Liver (tissue), 9 donors: ENCODE results near the gene EXOC4. TPM values are rescaled to one million over a fixed set of nuclear protein-coding genes. Genes with fewer than 3 reads are reported as not detected.

Source experiments
- DNase-seq: peaks from one replicate; pipeline ENCODE4 v3.0.0-alpha.2; 2017; ENCODE audit warnings: low spot score
- H3K27ac ChIP-seq, 2 donors: one replicate each; pipeline ENCODE4 v1.7.0; 2013; ENCODE audit warnings: inconsistent platforms in 2 of 2, low read length in 2 of 2, control low read depth in 1 of 2, low read depth in 1 of 2, mild to moderate bottlenecking in 1 of 2
- H3K27me3 ChIP-seq, 4 donors: one replicate each; pipeline versions ENCODE4 v1.6.1 to v1.7.0; 2013; ENCODE audit warnings: low read length in 3 of 4, inconsistent platforms in 1 of 4, mild to moderate bottlenecking in 1 of 4, moderate library complexity in 1 of 4; ENCODE audit not compliant: control insufficient read depth in 4 of 4, insufficient read depth in 4 of 4
- H3K36me3 ChIP-seq, 4 donors: one replicate each; pipeline versions ENCODE4 v1.6.1 to v1.7.0; 2013; ENCODE audit warnings: low read length in 3 of 4, mild to moderate bottlenecking in 3 of 4, low read depth in 1 of 4, moderate library complexity in 1 of 4; ENCODE audit not compliant: control insufficient read depth in 4 of 4, insufficient read depth in 3 of 4
- H3K4me1 ChIP-seq, 4 donors: one replicate each; pipeline versions ENCODE4 v1.6.1 to v1.7.0; 2013; ENCODE audit warnings: low read length in 3 of 4, mild to moderate bottlenecking in 3 of 4, moderate library complexity in 1 of 4; ENCODE audit not compliant: control insufficient read depth in 4 of 4, insufficient read depth in 4 of 4
- H3K4me3 ChIP-seq, 3 donors: one replicate each; pipeline versions ENCODE4 v1.6.1 to v1.7.0; 2013; ENCODE audit warnings: low read length in 3 of 3, control low read depth in 1 of 3, low read depth in 1 of 3, mild to moderate bottlenecking in 1 of 3
- H3K9ac ChIP-seq, 2 donors: one replicate each; pipeline ENCODE4 v1.7.0; 2013; ENCODE audit warnings: low read length in 2 of 2, mild to moderate bottlenecking in 2 of 2, moderate library complexity in 2 of 2, control low read depth in 1 of 2, low read depth in 1 of 2
- H3K9me3 ChIP-seq, 4 donors: one replicate each; pipeline versions ENCODE4 v1.6.1 to v1.7.0; 2013; ENCODE audit warnings: low read length in 3 of 4; ENCODE audit not compliant: control insufficient read depth in 4 of 4
- ATF3 ChIP-seq: IDR thresholded peaks from 2 replicates; pipeline ENCODE4 v1.6.1; 2016; ENCODE audit warnings: antibody characterized with exemption
- CTCF ChIP-seq: fragments of 150-350 bp; IDR thresholded peaks from 2 replicates; pipeline ENCODE4 v1.5.1; 2017; ENCODE audit warnings: improper control_type of control experiment, low read depth, low read length; ENCODE audit not compliant: missing input control
- EGR1 ChIP-seq, 2 donors: IDR thresholded peaks; 2 replicates each; pipeline ENCODE4 v1.6.1; 2016 to 2018; ENCODE audit warnings: antibody characterized with exemption in 2 of 2, low read depth in 2 of 2
- FOXA1 ChIP-seq: IDR thresholded peaks from 2 replicates; pipeline ENCODE4 v1.6.1; 2016; ENCODE audit warnings: antibody characterized with exemption
- FOXA2 ChIP-seq: IDR thresholded peaks from 2 replicates; pipeline ENCODE4 v1.6.1; 2016; ENCODE audit warnings: antibody characterized with exemption
- GABPA ChIP-seq, 2 donors: IDR thresholded peaks in 1 of 2; conservative IDR thresholded peaks in 1 of 2; 2 replicates each; pipeline ENCODE4 v1.6.1; 2016; ENCODE audit warnings: antibody characterized with exemption in 2 of 2, mild to moderate bottlenecking in 1 of 2, moderate library complexity in 1 of 2
- HNF4A ChIP-seq, 2 donors: conservative IDR thresholded peaks; 2 replicates each; pipeline ENCODE4 v1.6.1; 2016; ENCODE audit warnings: antibody characterized with exemption in 2 of 2, mild to moderate bottlenecking in 2 of 2
- HNF4G ChIP-seq: IDR thresholded peaks from 2 replicates; pipeline ENCODE4 v1.6.1; 2016; ENCODE audit warnings: antibody characterized with exemption
- JUND ChIP-seq, 2 donors: IDR thresholded peaks; 2 replicates each; pipeline ENCODE4 v1.6.1; 2016; ENCODE audit warnings: antibody characterized with exemption in 2 of 2
- NR2F2 ChIP-seq: IDR thresholded peaks from 2 replicates; pipeline ENCODE4 v1.6.1; 2016; ENCODE audit warnings: antibody characterized with exemption
- RAD21 ChIP-seq, 2 donors: IDR thresholded peaks; 2 replicates each; pipeline ENCODE4 v1.6.1; 2016; ENCODE audit warnings: antibody characterized with exemption in 2 of 2, mild to moderate bottlenecking in 2 of 2
- REST ChIP-seq: IDR thresholded peaks from 2 replicates; pipeline ENCODE4 v1.6.1; 2016; ENCODE audit warnings: antibody characterized with exemption, mild to moderate bottlenecking
- RXRA ChIP-seq, 2 donors: IDR thresholded peaks; 2 replicates each; pipeline ENCODE4 v1.6.1; 2017 to 2018; ENCODE audit warnings: antibody characterized with exemption in 2 of 2, mild to moderate bottlenecking in 1 of 2
- SP1 ChIP-seq: IDR thresholded peaks from 2 replicates; pipeline ENCODE4 v1.6.1; 2018; ENCODE audit warnings: antibody characterized with exemption, mild to moderate bottlenecking
- TAF1 ChIP-seq: conservative IDR thresholded peaks from 2 replicates; pipeline ENCODE4 v1.6.1; 2016; ENCODE audit warnings: antibody characterized with exemption, mild to moderate bottlenecking
- YY1 ChIP-seq: IDR thresholded peaks from 2 replicates; pipeline ENCODE4 v1.6.1; 2016; ENCODE audit warnings: antibody characterized with exemption, mild to moderate bottlenecking
- ZBTB33 ChIP-seq: IDR thresholded peaks from 2 replicates; pipeline ENCODE4 v1.6.1; 2016; ENCODE audit warnings: antibody characterized with exemption
- WGBS: extraction: QIAGEN DNeasy Blood & Tissue Kit; methylation state at CpG from one replicate; pipeline ENCODE4 v1.1.7; 2013; 5-methylcytosine and 5-hydroxymethylcytosine counted together
- polyA plus RNA-seq, 2 donors: library from polyadenylated mRNA; stranded (reverse) in 1 of 2; unstranded in 1 of 2; fragments of 200-250 nt in 1 of 2; fragments of >200 nt in 1 of 2; fragmentation: Nextera tagmentation in 1 of 2; extraction: Ambion mirVana in 1 of 2; gene quantifications; one replicate each; pipeline versions ENCODE4 v1.2.1 to v1.2.3, GENCODE V29; 2013 to 2015
- total RNA-seq, 2 donors: library from RNA; depleted of rRNA; stranded (reverse); fragments of >200 nt; gene quantifications; one replicate each; pipeline ENCODE4 v1.2.3, GENCODE V29; 2014
- TF ChIP-seq, protein P1 (sequence below): IDR thresholded peaks from 2 replicates; pipeline ENCODE4 v1.6.1; 2016; ENCODE audit warnings: antibody characterized with exemption
- donor health status: healthy.
- donor health status: healthy.
- donor health status: healthy.
- donor health status: healthy.
- donor health status: healthy.

EXOC4 gene
- total and polyA plus RNA-seq, 4 donors, result 9.5 to 55.9 (median 23.6) TPM

- H3K27me3 ChIP-seq, result no peaks in the 10 kb centered on the region
- no peak overlapping the region for H3K27ac ChIP-seq
- 95% methylated on average over 3 of the region's 3 CpGs for WGBS
- no peaks in the 10 kb centered on the region for H3K9me3 ChIP-seq
- DNase-seq, result no peak
- H3K9ac ChIP-seq, result no peak overlapping the region
- no peaks in the 10 kb centered on the region for H3K36me3 ChIP-seq
- no peak overlapping the region for H3K4me3 ChIP-seq
- TF ChIP-seq REST (no peak), FOXA2 (no peak), EGR1 (IDR thresholded peaks at IDR 0.05; ENCODE audit: low read depth in 2 of 2) (no peak), NR2F2 (no peak), HNF4G (no peak), GABPA (IDR thresholded peaks at IDR 0.05 in 1 of 2, conservative IDR thresholded peaks at IDR 0.05 in 1 of 2) (no peak), HNF4A (conservative IDR thresholded peaks at IDR 0.05) (no peak), JUND (IDR thresholded peaks at IDR 0.05) (no peak), YY1 (no peak), TAF1 (no peak), ATF3 (no peak)
- TF ChIP-seq, protein P1, sequence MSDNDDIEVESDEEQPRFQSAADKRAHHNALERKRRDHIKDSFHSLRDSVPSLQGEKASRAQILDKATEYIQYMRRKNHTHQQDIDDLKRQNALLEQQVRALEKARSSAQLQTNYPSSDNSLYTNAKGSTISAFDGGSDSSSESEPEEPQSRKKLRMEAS, result no peak
- no peaks in the 10 kb centered on the region for H3K4me1 ChIP-seq
Observed at GRCh38 chr7:133442818-133443217, 189.9 kb downstream of the EXOC4 start.

GRCh38 chr7:133445617-133446016 lies 192.7 kb downstream of the EXOC4 start:
- no peak for DNase-seq
- TF ChIP-seq EGR1 (IDR thresholded peaks at IDR 0.05; ENCODE audit: low read depth in 2 of 2) (no peak), ZBTB33 (no peak), RAD21 (IDR thresholded peaks at IDR 0.05) (no peak), FOXA2 (no peak), RXRA (IDR thresholded peaks at IDR 0.05) (no peak), HNF4G (no peak), REST (no peak), CTCF (no peak), HNF4A (conservative IDR thresholded peaks at IDR 0.05) (no peak), SP1 (no peak), GABPA (IDR thresholded peaks at IDR 0.05 in 1 of 2, conservative IDR thresholded peaks at IDR 0.05 in 1 of 2) (no peak), TAF1 (no peak), FOXA1 (no peak), JUND (IDR thresholded peaks at IDR 0.05) (no peak), NR2F2 (no peak), YY1 (no peak)
- TF ChIP-seq, protein P1, result no peak
- 97% methylated on average over 6 of the region's 6 CpGs for WGBS
- H3K36me3 ChIP-seq, result no peaks in the 10 kb centered on the region
- no peaks in the 10 kb centered on the region for H3K4me1 ChIP-seq
- no peak overlapping the region for H3K9ac ChIP-seq
- H3K4me3 ChIP-seq, result no peak overlapping the region
- H3K27me3 ChIP-seq, result no peaks in the 10 kb centered on the region
- no peaks in the 10 kb centered on the region for H3K9me3 ChIP-seq
- no peak overlapping the region for H3K27ac ChIP-seq
